ENCODE data around the gene HSPB9.

HSPB9 gene

GRCh38 chr17:42122371-42123303, at the start of gene HSPB9:
TSS of gene HSPB9 (plus strand) at chr17:42122804. CDS start at chr17:42122851, 47 bp downstream.
- no peak for DNase-seq

- DNase-seq: no peak
These were observed 46.8 kb upstream of the HSPB9 start for GRCh38 chr17:42075789-42076188.

- no peak for DNase-seq
These were observed 45.6 kb upstream of the HSPB9 start for GRCh38 chr17:42076797-42077559.

- DNase-seq: no peak
These were observed 44.8 kb upstream of the HSPB9 start for GRCh38 chr17:42077755-42078154.

GRCh38 chr17:42078396-42079043, 44.1 kb upstream of the HSPB9 start:
- no peak for DNase-seq

GRCh38 chr17:42079541-42079940, 43.1 kb upstream of the HSPB9 start:
- no peak for DNase-seq

- no peak for DNase-seq
These were observed 41.0 kb upstream of the HSPB9 start for GRCh38 chr17:42081516-42082129.

GRCh38 chr17:42087042-42087701, 35.4 kb upstream of the HSPB9 start:
- DNase-seq: no peak

- DNase-seq: no peak
These were observed 34.6 kb upstream of the HSPB9 start for GRCh38 chr17:42087736-42088705.

GRCh38 chr17:42088736-42089135, 33.9 kb upstream of the HSPB9 start:
- no peak for DNase-seq

GRCh38 chr17:42090964-42091790, 31.4 kb upstream of the HSPB9 start:
- no peak for DNase-seq

GRCh38 chr17:42092939-42093338, 29.7 kb upstream of the HSPB9 start:
- no peak for DNase-seq

GRCh38 chr17:42094375-42095069, 28.1 kb upstream of the HSPB9 start:
- no peak for DNase-seq

GRCh38 chr17:42096360-42097111, 26.1 kb upstream of the HSPB9 start:
- no peak for DNase-seq

- no peak for DNase-seq
These were observed 24.6 kb upstream of the HSPB9 start, which contains the start of gene ZNF385C for GRCh38 chr17:42097691-42098631. TSS of gene ZNF385C (minus strand) at chr17:42098473. CDS start at chr17:42063056, 35,417 bp downstream.

GRCh38 chr17:42098730-42099399, 23.7 kb upstream of the HSPB9 start:
- DNase-seq: no peak
